ENCODE data around the gene FAM187B. TPM values are rescaled to one million over a fixed set of nuclear protein-coding genes. Genes with fewer than 3 reads are reported as not detected.

FAM187B gene
- polyA plus RNA-seq, 1 experiment: not detected

DNA sequence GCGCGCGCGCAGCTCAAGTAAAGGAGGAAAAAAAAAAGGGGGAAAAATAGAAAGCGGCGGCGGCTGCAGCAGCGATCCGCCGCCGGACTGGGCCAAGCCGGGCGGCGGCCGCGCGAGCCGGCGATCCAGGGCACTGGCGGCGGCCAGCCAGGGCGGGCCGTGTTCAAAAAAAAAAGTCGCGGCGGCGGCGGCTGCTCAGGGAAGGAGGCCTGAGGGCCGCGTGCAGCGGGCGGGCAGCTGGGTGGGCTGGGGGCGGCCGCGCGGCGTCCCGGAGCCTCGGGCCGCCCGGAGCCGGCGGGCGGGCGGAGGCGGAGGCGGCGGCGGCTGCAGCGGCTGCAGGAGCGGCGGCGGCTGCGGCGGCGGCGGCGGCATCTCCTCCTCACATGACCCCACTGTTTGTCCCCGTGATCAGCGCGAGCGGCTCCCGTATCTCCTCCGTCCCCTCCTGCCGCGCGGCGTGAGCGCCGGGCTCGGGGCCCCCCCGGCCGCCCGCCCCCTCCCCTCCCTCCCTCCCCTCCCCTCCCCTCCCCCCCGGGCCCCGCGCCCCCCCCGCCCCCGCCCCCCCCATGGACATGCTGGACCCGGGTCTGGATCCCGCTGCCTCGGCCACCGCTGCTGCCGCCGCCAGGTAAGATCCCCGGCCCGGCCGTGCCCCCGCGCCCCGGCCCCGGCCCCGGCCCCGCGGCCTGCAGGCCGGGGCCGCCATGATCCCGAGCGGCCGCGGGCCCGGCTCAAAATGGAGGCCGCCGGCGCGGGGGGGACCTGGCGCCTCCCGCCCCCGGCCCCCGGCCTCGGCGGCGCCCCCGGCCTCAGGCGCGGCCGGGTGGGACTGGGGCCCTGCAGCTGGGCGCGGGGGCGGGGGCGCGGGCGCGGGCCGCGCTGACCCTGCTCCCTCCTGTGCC lies 40.2 kb upstream of the FAM187B start, which contains the start of gene USF2:
Gene USF2, plus strand, starts transcription at position 427 of the 902 bp plus-strand sequence. Its CDS starts 140 bp downstream, at position 567.
- ChIA-PET POLR2A (interaction anchor here (0.6 kb wide), 1 partner anchor 128 kb away, joined by 14 read pairs; no protein-coding TSS in a partner anchor), CTCF (interaction anchor here (0.6 to 2.0 kb wide), 3 partner anchors 26 to 130 kb away, joined by 3 to 5 read pairs (median 3); partner anchors contain the start of gene FXYD1)
- Histone ChIP-seq H3K4me3 (ENCODE audit: low read depth, low read length) (peak within 1 kb of the TSS; percentile 66), H3K36me3 (ENCODE audit: control insufficient read depth, insufficient read depth, low read length) (peaks cover 27% of the 10 kb centered on the region), H3K27me3 (ENCODE audit: control insufficient read depth, insufficient read depth, low read length) (no peaks in the 10 kb centered on the region)
- DNase-seq (ENCODE audit: low read depth): no peak
- TF ChIP-seq, protein P1, sequence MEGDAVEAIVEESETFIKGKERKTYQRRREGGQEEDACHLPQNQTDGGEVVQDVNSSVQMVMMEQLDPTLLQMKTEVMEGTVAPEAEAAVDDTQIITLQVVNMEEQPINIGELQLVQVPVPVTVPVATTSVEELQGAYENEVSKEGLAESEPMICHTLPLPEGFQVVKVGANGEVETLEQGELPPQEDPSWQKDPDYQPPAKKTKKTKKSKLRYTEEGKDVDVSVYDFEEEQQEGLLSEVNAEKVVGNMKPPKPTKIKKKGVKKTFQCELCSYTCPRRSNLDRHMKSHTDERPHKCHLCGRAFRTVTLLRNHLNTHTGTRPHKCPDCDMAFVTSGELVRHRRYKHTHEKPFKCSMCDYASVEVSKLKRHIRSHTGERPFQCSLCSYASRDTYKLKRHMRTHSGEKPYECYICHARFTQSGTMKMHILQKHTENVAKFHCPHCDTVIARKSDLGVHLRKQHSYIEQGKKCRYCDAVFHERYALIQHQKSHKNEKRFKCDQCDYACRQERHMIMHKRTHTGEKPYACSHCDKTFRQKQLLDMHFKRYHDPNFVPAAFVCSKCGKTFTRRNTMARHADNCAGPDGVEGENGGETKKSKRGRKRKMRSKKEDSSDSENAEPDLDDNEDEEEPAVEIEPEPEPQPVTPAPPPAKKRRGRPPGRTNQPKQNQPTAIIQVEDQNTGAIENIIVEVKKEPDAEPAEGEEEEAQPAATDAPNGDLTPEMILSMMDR (IDR thresholded peaks at IDR 0.05; ENCODE audit: insufficient read depth, low read depth, low read length): no peak

DNA sequence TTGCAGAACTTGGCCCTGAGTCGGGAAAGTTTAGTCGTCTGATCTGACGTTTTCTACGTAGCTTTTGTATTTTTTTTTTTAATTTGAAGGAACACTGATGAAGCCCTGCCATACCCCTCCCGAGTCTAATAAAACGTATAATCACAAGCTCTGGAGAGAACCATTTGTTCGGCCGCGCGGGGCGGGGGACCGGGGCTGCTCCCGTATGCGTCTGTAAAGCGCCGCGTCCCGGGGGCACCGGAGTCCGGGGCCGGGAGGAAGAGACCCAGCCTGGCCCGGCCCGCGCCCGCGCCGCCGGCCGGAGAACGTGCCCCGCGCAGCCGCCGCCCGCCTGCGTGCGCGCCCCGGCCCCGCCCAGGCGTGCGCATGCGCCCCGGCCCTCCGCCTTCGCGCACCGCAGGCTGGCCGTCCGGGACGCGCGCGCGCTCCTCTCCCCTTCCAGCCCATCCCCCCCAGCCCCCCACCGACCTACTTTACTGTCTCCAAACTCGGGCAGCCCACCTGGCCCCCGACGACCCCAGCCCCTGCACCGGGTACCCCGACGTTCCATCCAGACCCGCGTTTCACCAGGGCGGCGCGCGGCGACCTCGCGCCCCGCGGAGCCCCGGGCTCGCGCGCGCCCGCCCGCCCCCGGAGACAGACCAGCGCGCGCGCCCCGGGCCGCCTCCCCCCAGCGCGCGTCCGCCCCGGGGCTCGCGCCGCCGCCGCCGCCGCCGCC lies 39.4 kb upstream of the FAM187B start:
- ChIA-PET CTCF (interaction anchor here (0.7 to 1.1 kb wide), 2 partner anchors 126 to 127 kb away, joined by 3 read pairs; no protein-coding TSS in a partner anchor), POLR2A (interaction anchor here (0.6 kb wide), 2 partner anchors 12 to 127 kb away, joined by 5 to 14 read pairs; no protein-coding TSS in a partner anchor)
- Histone ChIP-seq H3K27me3 (ENCODE audit: control insufficient read depth, insufficient read depth, low read length) (no peaks in the 10 kb centered on the region), H3K4me3 (ENCODE audit: low read depth, low read length) (peak overlapping the region; percentile 66), H3K36me3 (ENCODE audit: control insufficient read depth, insufficient read depth, low read length) (peaks cover 24% of the 10 kb centered on the region)
- TF ChIP-seq, protein P1 (IDR thresholded peaks at IDR 0.05; ENCODE audit: insufficient read depth, low read depth, low read length): no peak
- DNase-seq (ENCODE audit: low read depth): no peak

DNA sequence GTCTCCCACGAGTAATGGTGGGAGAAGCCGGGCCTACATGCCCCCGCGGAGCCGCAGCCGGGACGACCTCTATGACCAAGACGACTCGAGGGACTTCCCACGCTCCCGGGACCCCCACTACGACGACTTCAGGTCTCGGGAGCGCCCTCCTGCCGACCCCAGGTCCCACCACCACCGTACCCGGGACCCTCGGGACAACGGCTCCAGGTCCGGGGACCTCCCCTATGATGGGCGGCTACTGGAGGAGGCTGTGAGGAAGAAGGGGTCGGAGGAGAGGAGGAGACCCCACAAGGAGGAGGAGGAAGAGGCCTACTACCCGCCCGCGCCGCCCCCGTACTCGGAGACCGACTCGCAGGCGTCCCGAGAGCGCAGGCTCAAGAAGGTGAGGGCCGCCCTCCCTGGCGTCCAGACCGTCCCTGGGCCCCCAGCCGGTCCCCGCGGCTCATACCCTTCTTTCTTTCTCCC lies 38.8 kb upstream of the FAM187B start:
- H3K36me3 ChIP-seq (ENCODE audit: control insufficient read depth, insufficient read depth, low read length): peaks cover 20% of the 10 kb centered on the region
- H3K27me3 ChIP-seq (ENCODE audit: control insufficient read depth, insufficient read depth, low read length): no peaks in the 10 kb centered on the region
- DNase-seq (ENCODE audit: low read depth): no peak
- CTCF ChIA-PET: interaction anchor here (0.7 kb wide), 1 partner anchor 125 kb away, joined by 3 read pairs; no protein-coding TSS in a partner anchor
- TF ChIP-seq, protein P1 (IDR thresholded peaks at IDR 0.05; ENCODE audit: insufficient read depth, low read depth, low read length): no peak
- POLR2A ChIA-PET: interaction anchor here (0.6 kb wide), 1 partner anchor 12 kb away, joined by 5 read pairs; no protein-coding TSS in a partner anchor
- peak overlapping the region; percentile 66 for H3K4me3 ChIP-seq (ENCODE audit: low read depth, low read length)

DNA sequence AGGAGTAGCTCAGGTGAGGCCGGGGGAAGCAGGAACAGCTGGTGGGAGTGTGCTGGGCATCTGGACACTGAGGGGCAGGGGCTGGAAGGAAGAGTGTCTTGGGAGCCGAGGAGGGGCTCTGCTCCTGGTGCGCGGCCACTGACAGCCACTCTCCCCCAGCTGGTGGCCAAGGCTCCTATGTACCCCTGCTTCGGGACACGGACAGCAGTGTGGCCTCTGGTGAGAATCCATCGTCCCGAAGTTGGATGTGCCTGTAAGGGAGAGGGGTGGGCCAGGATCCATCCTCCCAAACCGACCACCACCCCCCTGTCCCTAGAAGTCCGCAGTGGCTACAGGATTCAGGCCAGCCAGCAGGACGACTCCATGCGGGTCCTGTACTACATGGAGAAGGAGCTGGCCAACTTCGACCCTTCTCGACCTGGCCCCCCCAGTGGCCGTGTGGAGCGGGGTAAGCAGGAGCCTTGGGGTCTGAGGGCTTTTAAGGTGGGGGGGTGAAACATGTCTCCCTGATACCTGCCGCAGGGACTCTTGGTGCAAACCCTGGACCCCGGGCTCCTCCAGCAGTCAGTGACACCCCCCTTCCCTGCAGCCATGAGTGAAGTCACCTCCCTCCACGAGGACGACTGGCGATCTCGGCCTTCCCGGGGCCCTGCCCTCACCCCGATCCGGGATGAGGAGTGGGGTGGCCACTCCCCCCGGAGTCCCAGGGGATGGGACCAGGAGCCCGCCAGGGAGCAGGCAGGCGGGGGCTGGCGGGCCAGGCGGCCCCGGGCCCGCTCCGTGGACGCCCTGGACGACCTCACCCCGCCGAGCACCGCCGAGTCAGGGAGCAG lies 38.2 kb upstream of the FAM187B start:
- DNase-seq (ENCODE audit: low read depth): no peak
- no peaks in the 10 kb centered on the region for H3K27me3 ChIP-seq (ENCODE audit: control insufficient read depth, insufficient read depth, low read length)
- H3K36me3 ChIP-seq (ENCODE audit: control insufficient read depth, insufficient read depth, low read length): peaks cover 14% of the 10 kb centered on the region
- ChIA-PET POLR2A (no interaction called here), CTCF (no interaction called here)
- TF ChIP-seq, protein P1 (IDR thresholded peaks at IDR 0.05; ENCODE audit: insufficient read depth, low read depth, low read length): no peak
- peak overlapping the region; percentile 66 for H3K4me3 ChIP-seq (ENCODE audit: low read depth, low read length)
